HG03521 (cell line): ENCODE measurements around the gene VPS25.
A peak's percentile ranks its signal among the peaks of the same experiment; 100 is the strongest.
"Not testable (repeated sequence)": the region's sequence is repeated elsewhere in the genome, so short reads cannot be mapped to it uniquely, and the experiment has no call there.

Experiments
- ATAC-seq: cut with Tn5 transposase; IDR thresholded peaks from one replicate; pipeline ENCODE4 v1.9.1; 2021; ENCODE audit warnings: mild to moderate bottlenecking, moderate library complexity; ENCODE audit not compliant: unreplicated experiment

VPS25 gene

DNA sequence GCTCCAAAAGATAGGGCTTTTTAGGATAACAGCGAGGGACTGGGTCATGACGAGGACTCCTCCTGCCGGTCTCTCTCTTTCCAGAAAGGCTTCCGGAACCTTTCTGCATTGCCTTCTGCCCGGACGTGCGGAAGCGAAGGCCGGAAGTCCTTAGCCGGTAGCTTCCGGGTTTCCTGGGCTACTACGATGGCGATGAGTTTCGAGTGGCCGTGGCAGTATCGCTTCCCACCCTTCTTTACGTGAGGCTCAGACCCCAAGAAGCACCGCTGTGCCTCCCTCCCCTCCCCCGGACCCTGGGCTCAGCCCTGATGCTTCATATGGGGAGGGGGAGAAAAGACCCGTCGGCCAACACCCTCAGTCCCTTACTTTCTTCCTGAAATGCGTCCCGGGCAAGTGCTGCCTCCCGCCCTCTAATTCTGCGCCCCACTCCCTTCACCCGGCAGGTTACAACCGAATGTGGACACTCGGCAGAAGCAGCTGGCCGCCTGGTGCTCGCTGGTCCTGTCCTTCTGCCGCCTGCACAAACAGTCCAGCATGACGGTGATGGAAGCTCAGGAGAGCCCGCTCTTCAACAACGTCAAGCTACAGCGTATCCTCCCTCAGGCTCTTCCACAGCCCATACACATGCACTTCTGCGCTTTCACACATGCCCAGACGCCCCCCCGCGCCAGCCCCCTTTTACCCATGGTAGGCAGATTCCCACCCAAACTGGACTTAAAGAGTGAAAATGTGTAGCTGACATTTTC lies at the start of gene VPS25:
TSS of gene VPS25 (plus strand) at position 160 of the 746 bp plus-strand sequence. CDS start at position 187, 27 bp downstream.
- no peak for ATAC-seq

DNA sequence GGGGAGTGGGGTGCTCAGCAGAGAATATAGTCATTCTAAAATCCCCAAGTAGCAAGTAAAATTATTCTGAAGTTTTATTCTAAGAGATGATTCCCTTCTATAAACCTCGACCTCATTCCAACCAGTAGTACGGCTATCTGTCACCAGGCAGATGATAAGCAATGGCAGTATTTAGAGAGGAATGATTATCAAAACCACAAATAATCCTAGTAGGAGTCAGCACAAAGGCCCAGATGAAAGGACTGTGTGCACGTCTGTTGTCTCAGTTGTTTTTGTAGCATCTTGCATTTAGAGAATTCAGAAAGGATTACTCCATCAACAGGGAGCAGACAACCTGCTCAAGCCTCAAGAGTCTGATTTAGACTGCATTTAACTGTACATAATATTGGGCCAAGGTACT lies 49.6 kb upstream of the VPS25 start:
- ATAC-seq: no peak

GRCh38 chr17:42725143-42725542 lies 48.1 kb upstream of the VPS25 start:
- no peak for ATAC-seq

DNA sequence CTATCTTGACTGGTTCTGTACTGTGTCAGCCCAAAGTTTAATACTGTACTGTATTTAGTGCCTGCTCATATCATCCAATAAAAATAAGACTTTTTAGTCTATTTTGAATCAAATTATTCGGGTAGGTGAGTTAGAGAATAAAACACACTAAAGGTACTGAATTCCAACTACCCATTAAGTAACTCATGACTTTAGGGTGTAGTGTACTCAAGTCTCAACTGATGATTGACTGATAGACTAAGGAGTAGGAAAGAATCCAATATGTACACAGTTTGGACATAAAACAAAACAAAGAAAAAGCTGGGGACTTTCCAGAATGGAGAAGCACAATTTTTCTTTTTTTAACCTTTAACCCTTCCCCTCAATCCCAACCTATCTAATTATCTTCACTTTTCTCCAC lies 32.5 kb upstream of the VPS25 start:
- ATAC-seq: no peak

DNA sequence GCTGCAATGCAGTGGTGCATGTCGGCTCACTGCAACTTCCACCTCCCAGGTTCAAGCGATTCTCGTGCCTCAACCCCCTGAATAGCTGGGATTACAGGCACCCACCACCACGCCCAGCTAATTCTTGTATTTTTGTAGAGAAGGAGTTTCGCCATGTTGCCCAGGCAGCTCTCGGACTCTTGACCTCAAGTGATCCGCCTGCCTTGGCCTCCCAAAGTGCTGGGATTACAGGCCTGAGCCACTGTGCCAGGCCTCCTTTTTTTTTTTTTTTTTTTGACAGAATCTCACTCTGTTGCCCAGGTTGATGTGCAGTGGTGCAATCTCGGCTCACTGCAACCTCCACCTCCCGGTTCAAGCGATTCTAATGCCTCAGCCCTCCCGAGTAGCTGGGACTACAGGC lies 30.3 kb upstream of the VPS25 start:
- not testable (repeated sequence) for ATAC-seq

DNA sequence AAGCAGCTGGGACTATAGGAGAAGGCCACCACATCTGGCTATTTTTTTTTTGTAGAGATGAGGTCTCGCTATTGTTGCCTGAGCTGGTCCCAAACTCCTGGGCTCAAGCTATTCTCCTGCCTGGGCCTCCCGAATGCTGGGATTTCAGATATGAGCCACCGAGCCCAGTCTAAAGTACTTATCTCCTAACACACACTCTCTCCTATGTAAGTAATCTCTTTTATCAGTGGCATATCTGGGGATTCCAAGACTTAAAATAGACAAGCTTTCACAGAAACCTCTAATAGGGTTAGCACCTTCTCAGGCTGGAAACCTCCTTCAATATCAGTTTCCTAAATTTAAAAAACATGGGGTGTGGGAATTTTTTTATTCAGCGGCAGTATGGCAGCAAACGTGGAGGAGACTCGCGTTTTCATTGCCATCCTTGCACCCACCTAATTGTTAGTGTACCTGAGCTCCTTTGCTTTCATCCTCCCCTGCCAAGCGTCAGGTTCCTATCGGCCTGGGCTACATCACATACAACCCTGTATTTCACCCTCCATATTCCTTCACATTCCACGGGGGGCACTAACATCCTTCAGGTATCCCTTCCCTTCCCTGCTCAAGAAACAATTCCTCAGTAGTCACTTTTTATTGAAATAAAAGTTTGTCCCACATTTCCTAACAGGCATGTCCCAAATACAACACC lies 29.5 kb upstream of the VPS25 start:
- no peak for ATAC-seq

- peak; percentile 52 for ATAC-seq
These were observed 28.9 kb upstream of the VPS25 start for GRCh38 chr17:42744283-42744805.

- peak; percentile 86 for ATAC-seq
These were observed 28.2 kb upstream of the VPS25 start, which contains the start of gene EZH1 for GRCh38 chr17:42744806-42745617. Gene EZH1, minus strand, starts transcription at chr17:42745040. Its CDS starts 16,099 bp downstream, at chr17:42728941.

GRCh38 chr17:42748202-42748907 lies 24.9 kb upstream of the VPS25 start:
- ATAC-seq: no peak

GRCh38 chr17:42748908-42749798 lies 24.1 kb upstream of the VPS25 start:
- ATAC-seq: no peak

DNA sequence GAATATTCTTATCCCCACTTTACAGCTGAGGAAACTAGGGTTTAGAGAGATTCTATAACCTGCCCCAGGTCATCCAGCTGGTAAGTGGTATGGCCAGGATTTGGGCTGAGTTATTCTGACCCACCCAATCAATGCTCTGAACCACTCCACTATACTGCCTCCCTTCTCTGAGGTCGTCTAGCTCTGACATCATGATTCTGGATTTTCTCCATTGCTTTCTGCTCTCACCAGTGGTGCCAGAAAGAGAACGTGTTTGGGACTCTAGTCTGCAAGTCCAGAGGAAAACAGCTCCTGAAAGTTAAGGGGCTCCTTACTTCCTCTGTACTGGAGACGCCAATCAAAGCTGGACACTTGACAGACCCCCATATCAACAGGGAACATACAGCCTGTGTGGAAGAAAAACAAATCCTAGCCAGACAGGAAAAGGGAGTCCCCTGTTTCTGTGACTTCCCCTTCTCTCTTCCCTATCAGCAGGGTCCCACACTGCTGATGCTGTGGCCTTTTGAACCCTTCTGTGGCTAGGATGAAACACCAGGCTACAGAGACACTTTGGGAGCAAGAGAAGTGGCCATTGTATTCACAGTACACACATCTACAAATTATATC lies 22.4 kb upstream of the VPS25 start:
- ATAC-seq: no peak

- ATAC-seq: no peak
These were observed 21.6 kb upstream of the VPS25 start for GRCh38 chr17:42751628-42752027.

DNA sequence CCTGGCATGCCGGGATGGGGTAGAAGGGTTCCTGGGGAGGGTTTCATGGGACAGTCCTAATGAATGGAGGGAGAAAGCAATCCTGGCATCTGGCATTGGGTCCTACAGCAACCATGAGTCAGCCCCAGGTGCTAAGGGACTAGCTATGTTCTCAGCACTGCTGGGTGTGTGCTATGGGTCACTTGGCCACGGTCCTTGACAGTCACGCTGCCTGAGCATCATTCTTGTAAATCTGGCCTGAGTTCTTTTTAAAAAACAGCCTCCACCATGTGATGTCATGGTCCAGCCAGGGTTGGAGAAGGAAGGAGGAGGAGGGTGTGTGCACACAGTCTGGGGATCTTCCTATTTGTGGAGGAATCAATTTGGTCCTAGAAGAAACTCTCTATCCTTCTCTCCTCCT lies 18.5 kb upstream of the VPS25 start:
- ATAC-seq: no peak

DNA sequence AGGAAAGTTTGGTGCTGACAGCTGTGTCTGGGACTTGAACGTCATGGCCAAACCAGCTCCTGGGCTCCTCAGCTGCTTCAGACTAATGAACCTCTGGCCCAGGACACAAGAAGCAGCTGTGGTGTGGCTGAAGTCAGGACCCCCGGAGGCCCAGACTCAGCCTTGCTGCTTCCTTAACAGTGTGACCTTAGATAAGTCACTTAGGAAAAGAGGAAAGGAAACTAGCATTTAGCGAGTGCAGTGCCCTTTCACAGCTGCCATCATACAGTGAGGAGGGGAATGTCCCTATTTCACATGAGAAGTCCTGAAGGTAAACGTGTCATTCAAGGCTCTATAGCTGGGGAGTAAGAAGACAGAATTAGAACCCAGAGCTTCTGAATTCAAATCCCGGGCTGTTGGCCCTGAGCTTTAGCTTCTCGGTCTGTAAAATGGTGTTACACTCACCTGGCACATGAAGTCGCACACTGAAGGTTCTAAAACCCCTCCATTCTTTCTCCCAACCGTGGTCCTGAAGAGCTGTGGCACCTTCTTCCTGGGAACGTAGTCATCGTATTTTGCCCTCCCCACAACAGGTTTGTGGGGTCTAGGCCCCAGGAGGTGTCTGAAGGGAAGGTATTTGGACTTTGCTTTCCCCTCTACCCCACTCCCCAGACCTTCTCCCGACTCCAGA lies 13.1 kb upstream of the VPS25 start:
- ATAC-seq: no peak

GRCh38 chr17:42760652-42761581 lies 12.3 kb upstream of the VPS25 start, which contains the start of gene RAMP2:
Gene RAMP2, plus strand, starts transcription at chr17:42761227. Its CDS starts 35 bp downstream, at chr17:42761262.
- no peak for ATAC-seq

DNA sequence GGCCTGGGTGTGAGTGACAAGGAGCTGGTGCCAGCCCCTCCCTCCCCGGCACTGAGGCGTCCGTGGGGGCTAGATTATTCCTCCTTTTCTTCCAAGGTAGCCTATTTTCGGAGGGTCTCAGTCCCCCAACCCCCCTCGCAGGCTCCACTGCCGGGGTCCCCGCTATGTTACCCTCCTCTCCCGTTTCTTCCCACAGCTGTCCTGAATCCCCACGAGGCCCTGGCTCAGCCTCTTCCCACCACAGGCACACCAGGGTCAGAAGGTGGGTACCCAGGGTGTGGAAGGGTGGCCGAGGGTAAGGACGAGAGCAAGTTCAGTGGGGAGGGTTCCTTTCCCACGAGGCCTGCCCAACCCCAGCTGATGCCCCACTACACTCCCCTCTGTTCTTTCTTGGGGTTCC lies 11.6 kb upstream of the VPS25 start:
- no peak for ATAC-seq

DNA sequence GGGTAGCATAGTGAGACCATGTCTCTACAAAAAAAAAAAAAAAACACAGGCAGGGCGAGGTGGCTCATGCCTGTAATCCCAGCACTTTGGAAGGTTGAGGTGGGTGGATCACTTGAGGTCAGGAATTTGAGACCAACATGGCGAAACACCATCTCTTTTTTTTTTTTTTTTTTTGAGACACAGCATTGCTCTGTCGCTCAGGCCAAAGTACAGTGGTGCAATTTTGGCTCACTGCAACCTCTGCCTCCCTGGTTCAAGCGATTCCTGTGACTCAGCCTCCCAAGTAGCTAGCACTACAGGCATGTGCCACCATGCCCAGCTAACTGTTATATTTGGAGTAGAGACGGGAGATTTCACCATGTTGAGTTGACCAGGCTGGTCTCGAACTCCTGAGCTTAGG lies 7.1 kb upstream of the VPS25 start:
- no peak for ATAC-seq
